GM21529 (cell line): ENCODE results near the gene MXD3.

Source experiments
- ATAC-seq: cut with Tn5 transposase; IDR thresholded peaks from one replicate; pipeline ENCODE4 v1.9.1; 2021; ENCODE audit not compliant: unreplicated experiment

The MXD3 gene

GRCh38 chr5:177304392-177305119, 7.1 kb downstream of the MXD3 start:
- no peak for ATAC-seq

- ATAC-seq, result no peak
Observed at GRCh38 chr5:177303925-177304391, 7.7 kb downstream of the MXD3 start.

- peak; percentile 47 for ATAC-seq
Observed at GRCh38 chr5:177303121-177303924, 8.4 kb downstream of the MXD3 start, which contains the start of the genes PRELID1 and RAB24. Gene PRELID1 (plus strand): TSS chr5:177303799. CDS start chr5:177303986, 187 bp downstream. Gene RAB24 (minus strand): TSS chr5:177303719. CDS start chr5:177303288, 431 bp downstream.

GRCh38 chr5:177302354-177303110, 9.2 kb downstream of the MXD3 start:
- ATAC-seq, result no peak

GRCh38 chr5:177301503-177302165, 10.1 kb downstream of the MXD3 start:
- ATAC-seq, result no peak

GRCh38 chr5:177300951-177301350, 10.7 kb downstream of the MXD3 start:
- no peak for ATAC-seq

- ATAC-seq, result peak; percentile 49
Observed at GRCh38 chr5:177300236-177300880, 11.3 kb downstream of the MXD3 start.

- ATAC-seq, result no peak
Observed at GRCh38 chr5:177299697-177300096, 12.0 kb downstream of the MXD3 start.

GRCh38 chr5:177297922-177298321, 13.8 kb downstream of the MXD3 start:
- ATAC-seq, result no peak

GRCh38 chr5:177296581-177296980, 15.1 kb downstream of the MXD3 start:
- no peak for ATAC-seq

GRCh38 chr5:177295924-177296323, 15.8 kb downstream of the MXD3 start:
- ATAC-seq, result no peak

- no peak for ATAC-seq
Observed at GRCh38 chr5:177294632-177295031, 17.1 kb downstream of the MXD3 start.

GRCh38 chr5:177293819-177294581, 17.7 kb downstream of the MXD3 start:
- ATAC-seq, result no peak

- no peak for ATAC-seq
Observed at GRCh38 chr5:177291735-177292134, 20.0 kb downstream of the MXD3 start.

GRCh38 chr5:177290816-177291596, 20.7 kb downstream of the MXD3 start:
- peak; percentile 85 for ATAC-seq

GRCh38 chr5:177288191-177288590, 23.5 kb downstream of the MXD3 start:
- ATAC-seq, result no peak

GRCh38 chr5:177276886-177277285, 34.8 kb downstream of the MXD3 start:
- no peak for ATAC-seq

GRCh38 chr5:177275883-177276282, 35.8 kb downstream of the MXD3 start:
- ATAC-seq, result no peak

- ATAC-seq, result no peak
Observed at GRCh38 chr5:177271113-177271512, 40.6 kb downstream of the MXD3 start.
